ENCODE measurements around the gene MECP2. TPM values are rescaled to one million over a fixed set of nuclear protein-coding genes. Genes with fewer than 3 reads are reported as not detected.

Gene MECP2
- total and polyA plus RNA-seq, 12 donors: 14.0 to 39.3 (median 36.2) TPM

DNA sequence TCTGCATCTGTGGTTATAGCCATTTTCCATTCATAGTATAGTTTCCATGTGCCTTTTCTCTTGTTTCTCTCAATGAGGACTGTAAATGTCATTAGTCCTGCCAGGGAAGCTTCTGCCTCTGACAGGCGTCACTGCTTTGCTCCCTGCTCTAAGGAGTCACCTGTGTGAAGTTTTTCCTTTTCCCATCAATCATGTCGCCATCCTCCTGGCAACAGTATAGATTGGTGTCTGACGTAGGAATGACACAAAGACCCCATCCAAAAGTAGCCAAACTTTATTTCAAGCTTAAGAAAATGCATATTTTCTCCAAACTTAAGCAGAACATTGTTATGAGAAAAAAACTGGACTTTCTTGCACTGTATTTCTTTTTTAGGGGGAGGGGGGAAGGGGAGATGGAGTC lies 23.1 kb upstream of the MECP2 start:
- Histone ChIP-seq H3K4me3 (no peak overlapping the region), H3K27me3 (peaks cover 0 to 21% (median 0%) of the 10 kb centered on the region in 7 donors), H3K36me3 (no peaks in the 10 kb centered on the region), H3K9me3 (no peaks in the 10 kb centered on the region), H3K4me1 (peaks cover 0 to 26% (median 7%) of the 10 kb centered on the region in 9 donors), H3K27ac (no peak overlapping the region)
- intact Hi-C loops (cut with DNase I): no loop called here
- WGBS, 2 donors: 98 to 100% methylated on average over 3 of the region's 3 CpGs
- ATAC-seq: no peak
- DNase-seq: no peak
- TF ChIP-seq, protein P1, sequence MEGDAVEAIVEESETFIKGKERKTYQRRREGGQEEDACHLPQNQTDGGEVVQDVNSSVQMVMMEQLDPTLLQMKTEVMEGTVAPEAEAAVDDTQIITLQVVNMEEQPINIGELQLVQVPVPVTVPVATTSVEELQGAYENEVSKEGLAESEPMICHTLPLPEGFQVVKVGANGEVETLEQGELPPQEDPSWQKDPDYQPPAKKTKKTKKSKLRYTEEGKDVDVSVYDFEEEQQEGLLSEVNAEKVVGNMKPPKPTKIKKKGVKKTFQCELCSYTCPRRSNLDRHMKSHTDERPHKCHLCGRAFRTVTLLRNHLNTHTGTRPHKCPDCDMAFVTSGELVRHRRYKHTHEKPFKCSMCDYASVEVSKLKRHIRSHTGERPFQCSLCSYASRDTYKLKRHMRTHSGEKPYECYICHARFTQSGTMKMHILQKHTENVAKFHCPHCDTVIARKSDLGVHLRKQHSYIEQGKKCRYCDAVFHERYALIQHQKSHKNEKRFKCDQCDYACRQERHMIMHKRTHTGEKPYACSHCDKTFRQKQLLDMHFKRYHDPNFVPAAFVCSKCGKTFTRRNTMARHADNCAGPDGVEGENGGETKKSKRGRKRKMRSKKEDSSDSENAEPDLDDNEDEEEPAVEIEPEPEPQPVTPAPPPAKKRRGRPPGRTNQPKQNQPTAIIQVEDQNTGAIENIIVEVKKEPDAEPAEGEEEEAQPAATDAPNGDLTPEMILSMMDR (IDR thresholded peaks at IDR 0.05): no peak

DNA sequence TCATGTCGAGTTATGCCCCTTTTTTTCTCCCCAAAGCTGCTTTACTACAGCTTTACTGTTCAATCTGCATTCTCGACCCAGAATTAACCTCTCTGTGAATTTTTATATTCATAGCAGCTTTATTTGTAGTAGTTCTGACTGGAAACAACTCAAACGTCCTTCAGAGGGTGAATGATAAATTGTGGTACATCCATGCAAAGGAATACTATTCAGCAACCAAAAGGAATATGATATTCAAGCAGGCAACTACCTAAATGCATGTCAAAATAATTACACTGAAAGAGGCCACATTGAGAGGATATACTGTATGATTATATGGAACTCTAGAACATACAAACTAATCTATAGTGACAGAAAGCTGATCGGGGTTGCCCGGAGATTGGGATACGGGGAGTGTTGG lies 20.0 kb upstream of the MECP2 start:
- no peak for ATAC-seq
- 93 to 95% methylated on average over 6 of the region's 6 CpGs for WGBS, 2 donors
- DNase-seq: no peak
- Histone ChIP-seq H3K4me3 (no peak overlapping the region), H3K36me3 (no peaks in the 10 kb centered on the region), H3K27ac (no peak overlapping the region), H3K27me3 (peaks cover 0 to 4% (median 0%) of the 10 kb centered on the region in 7 donors), H3K4me1 (peaks cover 0 to under 1% (median 0%) of the 10 kb centered on the region in 9 donors), H3K9me3 (no peaks in the 10 kb centered on the region)
- TF ChIP-seq, protein P1 (IDR thresholded peaks at IDR 0.05): no peak
- intact Hi-C loops (cut with DNase I): no loop called here

DNA sequence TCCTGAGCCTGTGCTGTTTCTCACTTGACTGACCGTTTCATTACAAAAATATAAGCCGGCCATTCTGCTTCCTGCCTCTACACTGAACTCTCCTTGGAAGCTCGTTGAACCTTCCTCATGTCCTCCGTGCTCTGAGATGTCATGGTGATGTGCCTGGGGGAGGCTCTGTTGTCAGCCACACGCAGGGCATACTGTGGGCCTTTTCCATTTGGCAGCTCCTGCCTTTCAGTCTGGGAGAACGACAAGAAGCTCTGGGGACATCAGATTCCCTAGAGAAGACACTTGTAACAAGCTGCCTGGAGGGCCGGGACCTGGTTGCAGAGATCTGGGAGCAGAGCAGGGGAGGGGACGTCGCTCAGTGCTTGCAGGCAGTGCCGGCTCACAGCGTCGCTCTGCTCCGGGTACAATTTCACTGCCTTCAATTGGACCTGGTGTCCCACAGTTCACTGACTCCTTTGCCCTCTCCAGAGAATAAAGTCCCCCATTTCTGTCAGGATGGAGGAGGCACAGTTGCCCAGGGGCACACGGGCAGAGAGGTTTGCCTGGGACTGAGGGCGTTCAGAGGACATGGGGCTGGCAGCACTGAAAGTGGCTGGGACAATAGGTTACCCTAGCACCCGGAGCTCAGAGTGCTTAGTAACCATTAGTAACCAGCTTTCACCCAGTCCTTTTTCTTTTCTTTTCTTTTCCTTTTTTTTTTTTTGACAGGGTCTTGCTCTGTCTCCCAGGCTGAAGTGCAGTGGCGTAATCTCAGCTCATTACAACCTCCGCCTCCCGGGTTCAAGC lies 19.1 kb upstream of the MECP2 start:
- no peaks in the 10 kb centered on the region for H3K4me1 ChIP-seq
- no peak overlapping the region for H3K4me3 ChIP-seq
- whole genome bisulfite sequencing, 2 donors: 63 to 67% methylated on average over 19 of the region's 19 CpGs
- no peak overlapping the region for H3K27ac ChIP-seq
- no peaks in the 10 kb centered on the region for H3K36me3 ChIP-seq
- peaks cover 0 to 4% (median 0%) of the 10 kb centered on the region in 7 donors for H3K27me3 ChIP-seq
- ATAC-seq: no peak
- H3K9me3 ChIP-seq: no peaks in the 10 kb centered on the region
- TF ChIP-seq, protein P1 (IDR thresholded peaks at IDR 0.05): no peak
- intact Hi-C loops (cut with DNase I): no loop called here
- DNase-seq: no peak

DNA sequence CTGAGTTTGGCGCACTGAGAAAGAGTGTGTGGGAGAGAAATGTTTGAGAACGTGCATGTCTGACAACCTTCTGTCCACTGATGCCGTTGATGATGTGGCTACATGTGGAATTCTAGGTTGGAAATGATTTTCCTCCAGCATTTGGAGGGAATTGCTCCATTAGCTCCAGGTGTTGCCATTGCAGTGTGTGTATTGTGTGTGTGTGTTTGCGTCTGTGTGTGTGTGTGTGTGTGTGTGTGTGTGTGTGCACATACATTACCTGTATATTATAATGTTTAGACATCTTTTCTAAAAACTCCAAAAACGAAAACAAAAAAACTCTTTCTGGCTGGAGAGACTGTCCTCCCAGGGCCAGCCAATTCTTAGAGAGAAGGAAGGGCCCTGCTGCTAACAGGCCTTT lies 18.2 kb upstream of the MECP2 start:
- Histone ChIP-seq H3K4me1 (no peaks in the 10 kb centered on the region), H3K4me3 (no peak overlapping the region), H3K27me3 (peaks cover 0 to 4% (median 0%) of the 10 kb centered on the region in 7 donors), H3K36me3 (no peaks in the 10 kb centered on the region), H3K9me3 (no peaks in the 10 kb centered on the region), H3K27ac (no peak overlapping the region)
- ATAC-seq: no peak
- intact Hi-C loops (cut with DNase I): no loop called here
- TF ChIP-seq, protein P1 (IDR thresholded peaks at IDR 0.05): no peak
- WGBS, 2 donors: 91 to 93% methylated on average over 5 of the region's 5 CpGs
- DNase-seq: no peak
